HL-60 (cell line): ENCODE measurements around the gene CAMSAP1.

Experiments
- DNase-seq, 2 experiments: peaks; one replicate each; pipeline ENCODE4 v3.0.0-alpha.2; 2010 to 2020; ENCODE audit warnings: low read depth in 1 of 2, low spot score in 1 of 2
- H3K27ac ChIP-seq: fragments of 250-450 bp; sonication (Bioruptor Pico); replicated peaks from 2 replicates; pipeline ENCODE4 v1.5.1; 2020; ENCODE audit warnings: mild to moderate bottlenecking, moderate library complexity
- H3K27me3 ChIP-seq: fragments of 250-450 bp; sonication (Bioruptor Pico); 2 replicates; pipeline ENCODE4 v1.5.1; 2021; ENCODE audit warnings: mild to moderate bottlenecking, moderate library complexity; ENCODE audit not compliant: insufficient read depth, poor library complexity, severe bottlenecking
- H3K4me3 ChIP-seq: replicated peaks from 2 replicates; pipeline ENCODE4 v1.5.1; 2011; ENCODE audit warnings: mild to moderate bottlenecking, control low read depth, low read length; ENCODE audit not compliant: insufficient read depth
- GABPA ChIP-seq: IDR thresholded peaks from 2 replicates; pipeline ENCODE4 v1.6.1; 2012; ENCODE audit warnings: low read depth
- POLR2AphosphoS5 ChIP-seq: IDR thresholded peaks from 2 replicates; pipeline ENCODE4 v1.6.1; 2012; ENCODE audit warnings: low read depth
- SPI1 ChIP-seq: IDR thresholded peaks from 2 replicates; pipeline ENCODE4 v1.6.1; 2012; ENCODE audit warnings: low read depth, mild to moderate bottlenecking, borderline replicate concordance
- TF ChIP-seq, protein P1 (sequence below): IDR thresholded peaks from 2 replicates; pipeline ENCODE4 v1.6.1; 2012; ENCODE audit warnings: low read depth; ENCODE audit not compliant: insufficient replicate concordance
- TF ChIP-seq, protein P2 (sequence below): IDR thresholded peaks from one replicate; pipeline ENCODE4 v1.5.1; 2011; ENCODE audit warnings: low read length, control low read depth, inconsistent platforms; ENCODE audit not compliant: insufficient read depth

The CAMSAP1 gene

DNA sequence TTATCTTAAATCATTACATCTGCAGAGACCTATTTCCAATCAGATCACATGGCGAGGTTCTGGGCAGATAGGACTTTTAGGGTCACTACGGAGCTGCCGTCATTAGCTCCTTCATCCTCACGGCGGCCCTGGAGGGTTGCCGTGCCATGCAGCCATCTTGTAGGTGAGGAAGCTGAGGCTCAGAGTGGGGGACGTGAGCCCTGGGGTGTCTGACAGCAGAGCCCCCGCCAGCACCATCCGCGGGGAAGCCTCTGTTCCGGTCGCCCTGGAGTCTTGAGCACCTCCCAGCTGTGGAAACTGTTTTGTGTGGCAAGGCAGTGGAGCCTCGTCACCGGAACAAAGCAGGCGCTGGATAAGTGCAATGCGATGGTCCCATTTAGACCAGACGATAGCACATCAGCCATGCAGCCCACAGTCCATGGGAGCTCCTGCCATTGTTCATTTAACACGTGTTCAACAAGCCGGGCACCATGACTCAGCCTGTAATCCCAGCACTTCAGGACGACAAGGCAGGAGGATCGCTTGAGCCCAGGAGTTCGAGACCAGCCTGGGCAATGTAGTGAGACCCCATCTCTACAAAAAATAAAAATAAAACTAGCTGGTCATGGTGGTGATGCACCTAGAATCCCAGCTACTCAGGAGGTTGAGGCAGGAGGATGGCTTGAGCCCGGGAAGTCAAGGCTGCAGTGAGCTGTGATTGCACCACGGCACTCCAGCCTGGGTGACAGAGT lies 143.5 kb downstream of the CAMSAP1 start:
- Histone ChIP-seq H3K4me3 (no peak overlapping the region), H3K27ac (no peak overlapping the region), H3K27me3 (no peaks in the 10 kb centered on the region)
- TF ChIP-seq POLR2AphosphoS5, result no peak
- TF ChIP-seq SPI1, result no peak
- TF ChIP-seq, protein P1, sequence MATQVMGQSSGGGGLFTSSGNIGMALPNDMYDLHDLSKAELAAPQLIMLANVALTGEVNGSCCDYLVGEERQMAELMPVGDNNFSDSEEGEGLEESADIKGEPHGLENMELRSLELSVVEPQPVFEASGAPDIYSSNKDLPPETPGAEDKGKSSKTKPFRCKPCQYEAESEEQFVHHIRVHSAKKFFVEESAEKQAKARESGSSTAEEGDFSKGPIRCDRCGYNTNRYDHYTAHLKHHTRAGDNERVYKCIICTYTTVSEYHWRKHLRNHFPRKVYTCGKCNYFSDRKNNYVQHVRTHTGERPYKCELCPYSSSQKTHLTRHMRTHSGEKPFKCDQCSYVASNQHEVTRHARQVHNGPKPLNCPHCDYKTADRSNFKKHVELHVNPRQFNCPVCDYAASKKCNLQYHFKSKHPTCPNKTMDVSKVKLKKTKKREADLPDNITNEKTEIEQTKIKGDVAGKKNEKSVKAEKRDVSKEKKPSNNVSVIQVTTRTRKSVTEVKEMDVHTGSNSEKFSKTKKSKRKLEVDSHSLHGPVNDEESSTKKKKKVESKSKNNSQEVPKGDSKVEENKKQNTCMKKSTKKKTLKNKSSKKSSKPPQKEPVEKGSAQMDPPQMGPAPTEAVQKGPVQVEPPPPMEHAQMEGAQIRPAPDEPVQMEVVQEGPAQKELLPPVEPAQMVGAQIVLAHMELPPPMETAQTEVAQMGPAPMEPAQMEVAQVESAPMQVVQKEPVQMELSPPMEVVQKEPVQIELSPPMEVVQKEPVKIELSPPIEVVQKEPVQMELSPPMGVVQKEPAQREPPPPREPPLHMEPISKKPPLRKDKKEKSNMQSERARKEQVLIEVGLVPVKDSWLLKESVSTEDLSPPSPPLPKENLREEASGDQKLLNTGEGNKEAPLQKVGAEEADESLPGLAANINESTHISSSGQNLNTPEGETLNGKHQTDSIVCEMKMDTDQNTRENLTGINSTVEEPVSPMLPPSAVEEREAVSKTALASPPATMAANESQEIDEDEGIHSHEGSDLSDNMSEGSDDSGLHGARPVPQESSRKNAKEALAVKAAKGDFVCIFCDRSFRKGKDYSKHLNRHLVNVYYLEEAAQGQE, result no peak
- TF ChIP-seq, protein P2, sequence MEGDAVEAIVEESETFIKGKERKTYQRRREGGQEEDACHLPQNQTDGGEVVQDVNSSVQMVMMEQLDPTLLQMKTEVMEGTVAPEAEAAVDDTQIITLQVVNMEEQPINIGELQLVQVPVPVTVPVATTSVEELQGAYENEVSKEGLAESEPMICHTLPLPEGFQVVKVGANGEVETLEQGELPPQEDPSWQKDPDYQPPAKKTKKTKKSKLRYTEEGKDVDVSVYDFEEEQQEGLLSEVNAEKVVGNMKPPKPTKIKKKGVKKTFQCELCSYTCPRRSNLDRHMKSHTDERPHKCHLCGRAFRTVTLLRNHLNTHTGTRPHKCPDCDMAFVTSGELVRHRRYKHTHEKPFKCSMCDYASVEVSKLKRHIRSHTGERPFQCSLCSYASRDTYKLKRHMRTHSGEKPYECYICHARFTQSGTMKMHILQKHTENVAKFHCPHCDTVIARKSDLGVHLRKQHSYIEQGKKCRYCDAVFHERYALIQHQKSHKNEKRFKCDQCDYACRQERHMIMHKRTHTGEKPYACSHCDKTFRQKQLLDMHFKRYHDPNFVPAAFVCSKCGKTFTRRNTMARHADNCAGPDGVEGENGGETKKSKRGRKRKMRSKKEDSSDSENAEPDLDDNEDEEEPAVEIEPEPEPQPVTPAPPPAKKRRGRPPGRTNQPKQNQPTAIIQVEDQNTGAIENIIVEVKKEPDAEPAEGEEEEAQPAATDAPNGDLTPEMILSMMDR, result no peak
- TF ChIP-seq GABPA, result no peak
- no peak for DNase-seq

DNA sequence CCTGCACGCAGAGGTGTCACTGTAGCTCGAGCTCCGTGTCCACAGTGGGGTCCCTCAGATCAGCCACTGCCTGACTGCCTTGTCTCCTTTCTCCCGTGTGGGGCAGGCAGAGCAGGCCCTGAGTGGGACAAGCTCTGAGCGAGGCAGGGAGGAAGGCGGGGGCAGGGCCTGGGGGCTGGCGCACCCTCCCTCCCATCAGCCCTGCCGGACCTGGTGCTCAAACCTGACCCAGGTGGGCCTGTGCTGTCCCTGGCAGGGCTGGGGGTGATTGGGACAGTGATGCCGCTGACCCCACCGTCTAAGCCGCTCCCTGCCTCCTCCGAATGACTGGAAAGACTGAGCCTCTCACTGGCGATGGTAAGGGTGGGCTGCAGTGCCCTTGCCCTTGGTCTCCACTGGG lies 144.4 kb downstream of the CAMSAP1 start:
- Histone ChIP-seq H3K27me3 (no peaks in the 10 kb centered on the region), H3K27ac (no peak overlapping the region), H3K4me3 (no peak overlapping the region)
- no peak for TF ChIP-seq SPI1
- TF ChIP-seq POLR2AphosphoS5, result no peak
- no peak for TF ChIP-seq GABPA
- TF ChIP-seq, protein P1, result no peak
- TF ChIP-seq, protein P2, result no peak
- DNase-seq, result no peak

DNA sequence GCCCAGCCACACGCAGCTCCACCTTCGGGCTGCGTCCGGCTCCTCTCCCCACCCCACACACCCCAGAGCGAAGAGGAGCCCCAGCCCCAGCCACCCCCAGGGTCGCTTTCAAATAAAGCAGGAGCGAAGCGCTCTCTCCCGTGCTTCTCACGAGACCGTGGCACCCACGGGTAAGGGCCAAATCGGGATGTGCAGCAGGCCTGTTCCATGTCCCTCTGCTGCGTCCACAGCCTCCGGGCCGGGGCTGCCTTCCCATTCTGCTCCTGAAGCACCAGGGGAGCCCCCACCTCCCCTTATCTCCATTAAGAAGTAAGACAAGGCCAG lies 145.5 kb downstream of the CAMSAP1 start:
- H3K27ac ChIP-seq, result no peak overlapping the region
- no peak for TF ChIP-seq POLR2AphosphoS5
- TF ChIP-seq SPI1, result no peak
- TF ChIP-seq, protein P1, result no peak
- TF ChIP-seq GABPA, result no peak
- TF ChIP-seq, protein P2, result no peak
- no peak for DNase-seq
- H3K27me3 ChIP-seq, result no peaks in the 10 kb centered on the region
- no peak overlapping the region for H3K4me3 ChIP-seq
